GM10266 (cell line): ENCODE results near the gene RBM22.

ENCODE experiments used
- DNase-seq: peaks from one replicate; pipeline ENCODE4 v3.0.0; 2012; ENCODE audit errors: extremely low spot score
- TF ChIP-seq, protein P1 (sequence below): IDR thresholded peaks from 2 replicates; pipeline ENCODE4 v1.5.1; 2012; ENCODE audit warnings: mild to moderate bottlenecking, low read depth; ENCODE audit not compliant: control insufficient read depth, insufficient read depth; ENCODE audit errors: missing control alignments

The RBM22 gene

DNA sequence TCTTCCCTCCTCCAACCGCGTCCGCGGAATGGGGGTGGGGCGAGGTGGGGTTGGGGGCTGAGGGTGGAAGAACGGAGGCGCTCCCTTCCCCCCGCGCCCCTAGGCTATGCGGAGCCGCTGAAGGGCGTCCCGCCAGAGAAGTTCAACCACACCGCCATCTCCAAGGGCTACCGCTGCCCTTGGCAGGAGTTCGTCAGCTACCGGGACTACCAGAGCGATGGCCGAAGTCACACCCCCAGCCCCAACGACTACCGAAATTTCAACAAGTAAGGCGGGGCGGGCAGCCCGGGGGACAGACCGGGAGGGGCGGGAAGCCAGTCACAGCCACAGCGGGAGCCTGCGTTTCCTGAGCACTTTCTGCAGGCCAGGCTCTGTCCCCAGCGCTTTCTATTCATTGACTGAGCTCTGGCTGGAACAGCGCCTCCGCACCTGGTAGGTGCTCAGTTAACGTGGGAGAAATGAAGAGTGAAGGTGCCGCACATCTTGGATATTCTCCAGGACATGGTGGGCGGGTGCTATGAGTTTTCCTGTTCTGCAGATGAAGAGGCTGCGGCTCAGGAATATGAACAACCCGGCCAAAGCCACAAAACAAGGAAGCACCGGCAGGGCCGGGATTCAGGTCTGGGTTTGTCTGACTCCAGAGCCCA lies 28.5 kb downstream of the RBM22 start:
- peak; percentile 53 for DNase-seq
- TF ChIP-seq, protein P1, sequence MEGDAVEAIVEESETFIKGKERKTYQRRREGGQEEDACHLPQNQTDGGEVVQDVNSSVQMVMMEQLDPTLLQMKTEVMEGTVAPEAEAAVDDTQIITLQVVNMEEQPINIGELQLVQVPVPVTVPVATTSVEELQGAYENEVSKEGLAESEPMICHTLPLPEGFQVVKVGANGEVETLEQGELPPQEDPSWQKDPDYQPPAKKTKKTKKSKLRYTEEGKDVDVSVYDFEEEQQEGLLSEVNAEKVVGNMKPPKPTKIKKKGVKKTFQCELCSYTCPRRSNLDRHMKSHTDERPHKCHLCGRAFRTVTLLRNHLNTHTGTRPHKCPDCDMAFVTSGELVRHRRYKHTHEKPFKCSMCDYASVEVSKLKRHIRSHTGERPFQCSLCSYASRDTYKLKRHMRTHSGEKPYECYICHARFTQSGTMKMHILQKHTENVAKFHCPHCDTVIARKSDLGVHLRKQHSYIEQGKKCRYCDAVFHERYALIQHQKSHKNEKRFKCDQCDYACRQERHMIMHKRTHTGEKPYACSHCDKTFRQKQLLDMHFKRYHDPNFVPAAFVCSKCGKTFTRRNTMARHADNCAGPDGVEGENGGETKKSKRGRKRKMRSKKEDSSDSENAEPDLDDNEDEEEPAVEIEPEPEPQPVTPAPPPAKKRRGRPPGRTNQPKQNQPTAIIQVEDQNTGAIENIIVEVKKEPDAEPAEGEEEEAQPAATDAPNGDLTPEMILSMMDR = peak; percentile 15

DNA sequence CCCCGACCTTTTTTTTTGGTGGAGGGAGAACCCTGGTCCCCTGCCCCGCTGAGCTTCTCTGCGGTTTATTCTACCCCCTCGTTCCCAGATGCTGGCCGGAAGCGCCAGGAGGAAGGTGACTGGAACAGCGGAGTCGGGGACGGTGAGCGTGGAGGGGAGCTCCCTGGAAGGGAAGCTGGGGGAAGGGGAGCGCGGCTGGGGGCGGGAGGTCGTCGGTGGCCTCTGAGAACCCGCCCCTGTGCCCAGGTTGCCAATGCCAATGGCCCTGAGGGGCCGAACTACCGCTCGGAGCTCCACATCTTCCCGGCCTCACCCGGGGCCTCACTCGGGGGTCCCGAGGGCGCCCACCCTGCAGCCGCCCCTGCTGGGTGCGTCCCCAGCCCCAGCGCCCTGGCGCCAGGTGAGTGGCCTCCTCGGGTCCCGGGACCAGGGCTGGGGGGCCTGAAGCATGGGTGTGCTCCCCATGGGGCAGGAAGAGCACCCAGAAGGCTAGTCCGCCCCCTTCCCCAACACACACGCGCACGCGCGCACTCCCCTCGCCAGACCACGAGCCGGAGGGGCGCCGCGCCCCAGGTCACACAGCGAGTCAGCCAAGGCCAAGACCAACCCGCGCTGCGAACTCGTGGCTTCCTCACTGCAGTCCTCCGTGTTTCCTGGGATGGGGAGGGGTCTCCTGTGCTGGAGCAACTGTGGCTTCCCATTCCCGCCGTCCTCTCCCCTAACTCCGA lies 29.2 kb downstream of the RBM22 start:
- TF ChIP-seq, protein P1 = no peak
- DNase-seq = peak; percentile 18

DNA sequence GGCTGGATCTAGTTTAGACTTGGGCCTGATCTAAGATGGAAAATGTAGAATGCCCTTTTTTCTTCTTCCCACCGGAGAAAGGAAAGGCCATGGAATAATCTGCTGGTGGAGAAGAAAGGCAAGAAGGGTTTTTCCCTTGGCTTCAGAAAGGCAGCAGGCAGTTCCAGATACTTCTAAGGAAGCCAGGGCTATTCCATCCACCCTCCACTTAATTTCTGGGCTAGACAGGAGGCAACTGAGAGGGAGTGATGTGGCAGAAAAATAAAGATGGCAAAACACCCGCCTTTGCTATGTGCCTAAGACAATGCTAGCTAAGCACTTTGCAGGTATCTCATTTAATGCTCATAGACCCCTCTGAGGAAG lies 29.9 kb downstream of the RBM22 start:
- TF ChIP-seq, protein P1 = no peak
- peak; percentile 20 for DNase-seq

DNA sequence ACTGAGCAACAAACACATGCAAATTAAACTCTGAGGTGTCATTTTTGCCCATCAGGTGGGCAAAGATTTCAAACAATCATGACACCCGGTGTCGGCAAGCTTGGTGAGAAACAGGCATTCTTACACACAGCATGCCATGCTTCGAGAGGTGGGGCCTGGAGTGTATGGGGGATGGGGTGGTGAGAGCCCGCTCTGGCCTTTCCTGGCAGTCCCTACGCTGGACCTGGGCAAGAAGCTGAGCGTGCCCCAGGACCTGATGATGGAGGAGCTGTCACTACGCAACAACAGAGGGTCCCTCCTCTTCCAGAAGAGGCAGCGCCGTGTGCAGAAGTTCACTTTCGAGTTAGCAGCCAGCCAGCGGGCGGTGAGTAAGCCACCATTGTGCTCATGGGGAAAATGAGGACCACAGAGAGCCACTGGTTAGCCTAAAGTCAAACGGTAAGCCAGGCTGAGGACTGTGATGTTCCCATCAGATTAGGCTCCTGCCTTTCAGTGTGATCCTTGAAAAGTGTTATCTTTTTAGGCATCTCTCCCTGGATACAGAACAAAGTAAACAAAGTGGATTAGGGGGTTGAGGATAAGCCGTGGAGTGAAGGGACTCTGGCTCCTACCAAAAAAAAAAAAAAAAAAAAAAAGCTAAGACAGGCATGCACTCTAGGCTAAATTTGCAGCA lies 30.5 kb downstream of the RBM22 start:
- DNase-seq = no peak
- TF ChIP-seq, protein P1 = no peak

DNA sequence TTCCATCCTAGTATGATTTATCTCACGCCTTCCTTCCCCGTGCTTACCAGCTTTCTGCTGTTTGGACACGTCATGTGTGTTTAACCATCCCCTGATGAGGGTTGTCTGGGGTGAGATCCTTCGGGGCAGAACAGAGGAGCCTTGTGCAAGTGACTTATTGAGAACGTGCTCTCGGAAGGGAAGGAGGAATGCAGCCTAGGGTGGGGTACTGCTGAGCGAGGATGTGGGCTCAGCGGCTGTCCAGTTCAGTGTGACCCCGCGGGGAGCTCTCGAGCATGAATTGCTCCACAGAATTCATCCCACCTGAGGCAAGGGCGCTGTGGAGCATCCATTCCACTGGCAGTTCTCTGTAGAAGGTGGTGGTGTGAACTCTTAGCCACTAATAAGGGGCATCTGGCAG lies 35.8 kb downstream of the RBM22 start:
- TF ChIP-seq, protein P1 = no peak

DNA sequence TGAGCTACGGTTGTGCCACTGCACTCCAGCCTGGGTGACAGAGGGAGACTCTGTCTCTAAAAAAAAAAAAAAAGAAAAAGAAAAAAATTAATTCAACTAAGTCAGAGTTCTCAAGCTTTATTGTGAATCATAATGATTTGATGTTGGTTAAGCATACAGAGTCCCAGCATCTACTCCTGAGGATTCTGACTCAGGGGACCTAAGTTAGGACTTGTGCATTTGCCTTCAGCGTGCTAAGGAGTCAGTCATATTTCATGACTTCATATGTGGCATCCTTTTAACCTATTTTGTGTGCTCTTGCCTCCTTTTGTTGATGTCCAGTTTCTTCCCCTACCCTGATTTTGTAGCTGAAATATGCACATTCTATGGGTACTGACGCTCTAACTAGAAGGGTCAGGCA lies 36.9 kb downstream of the RBM22 start:
- no peak for DNase-seq
- TF ChIP-seq, protein P1 = no peak

More for the DNA sequence above, 35.8 kb downstream of the RBM22 start:
- no peak for DNase-seq
